Measurements from ENCODE around the gene MAG.

MAG gene

DNA sequence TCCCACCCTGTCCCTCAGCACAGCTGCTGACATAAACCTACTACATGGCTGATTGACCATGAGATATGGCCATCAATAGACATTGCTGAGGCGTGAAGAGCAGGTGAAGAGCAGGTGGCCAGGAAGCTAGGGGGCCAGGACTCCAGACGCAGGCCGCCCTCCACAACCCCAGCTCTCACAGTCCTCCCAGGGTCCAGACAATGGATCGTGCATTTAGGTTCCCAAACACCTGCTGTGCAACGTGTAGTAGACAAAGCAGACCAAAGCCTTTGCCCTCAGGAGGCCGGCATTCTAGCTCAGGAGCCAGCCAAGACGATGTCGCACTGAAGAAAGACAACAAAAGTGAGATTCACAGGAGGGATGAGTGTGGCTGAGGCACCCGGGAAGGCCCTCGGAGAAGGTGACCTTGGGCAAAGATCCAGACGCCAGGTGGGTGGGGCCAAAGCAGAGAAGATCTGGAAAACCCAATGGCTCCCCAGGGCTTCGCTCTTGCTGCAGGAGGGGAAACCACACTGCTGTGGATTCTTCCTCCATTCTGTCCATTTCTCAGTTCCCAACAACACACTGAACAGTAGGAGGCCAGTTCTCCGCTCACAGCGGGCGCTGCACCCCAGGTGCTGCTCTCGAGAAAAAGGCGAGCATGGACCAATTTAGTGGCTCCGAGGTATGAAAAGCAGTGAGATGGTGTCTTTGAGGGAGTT is 57.1 kb downstream of the MAG start:
- Histone ChIP-seq H3K4me1 (ENCODE audit: control insufficient read depth, insufficient read depth, low read length) (no peaks in the 10 kb centered on the region), H3K36me3 (ENCODE audit: control insufficient read depth in 2 of 2, insufficient read depth in 1 of 2, low read length in 2 of 2) (no peaks in the 10 kb centered on the region), H3K27ac (ENCODE audit: extremely low read depth, low read depth, low read length) (no peak overlapping the region), H3K4me3 (ENCODE audit: low read depth, low read length) (no peak overlapping the region), H3K9me3 (ENCODE audit: control insufficient read depth, insufficient read depth, low read depth, low read length) (no peaks in the 10 kb centered on the region)
- POLR2A ChIA-PET: interaction anchor here (0.6 to 1.8 kb wide), 2 partner anchors 25 to 161 kb away, joined by 4 to 6 read pairs; no protein-coding TSS in a partner anchor
- CTCF ChIA-PET: interaction anchor here (0.5 to 10.6 kb wide), 9 partner anchors 17 to 200 kb away, joined by 3 to 157 read pairs (median 3); no protein-coding TSS in a partner anchor
- TF ChIP-seq KLF1 (tag by site-specific recombination; IDR thresholded peaks at IDR 0.05) (no peak), ZIC2 (tag by site-specific recombination; IDR thresholded peaks at IDR 0.05) (peak; percentile 72)

DNA sequence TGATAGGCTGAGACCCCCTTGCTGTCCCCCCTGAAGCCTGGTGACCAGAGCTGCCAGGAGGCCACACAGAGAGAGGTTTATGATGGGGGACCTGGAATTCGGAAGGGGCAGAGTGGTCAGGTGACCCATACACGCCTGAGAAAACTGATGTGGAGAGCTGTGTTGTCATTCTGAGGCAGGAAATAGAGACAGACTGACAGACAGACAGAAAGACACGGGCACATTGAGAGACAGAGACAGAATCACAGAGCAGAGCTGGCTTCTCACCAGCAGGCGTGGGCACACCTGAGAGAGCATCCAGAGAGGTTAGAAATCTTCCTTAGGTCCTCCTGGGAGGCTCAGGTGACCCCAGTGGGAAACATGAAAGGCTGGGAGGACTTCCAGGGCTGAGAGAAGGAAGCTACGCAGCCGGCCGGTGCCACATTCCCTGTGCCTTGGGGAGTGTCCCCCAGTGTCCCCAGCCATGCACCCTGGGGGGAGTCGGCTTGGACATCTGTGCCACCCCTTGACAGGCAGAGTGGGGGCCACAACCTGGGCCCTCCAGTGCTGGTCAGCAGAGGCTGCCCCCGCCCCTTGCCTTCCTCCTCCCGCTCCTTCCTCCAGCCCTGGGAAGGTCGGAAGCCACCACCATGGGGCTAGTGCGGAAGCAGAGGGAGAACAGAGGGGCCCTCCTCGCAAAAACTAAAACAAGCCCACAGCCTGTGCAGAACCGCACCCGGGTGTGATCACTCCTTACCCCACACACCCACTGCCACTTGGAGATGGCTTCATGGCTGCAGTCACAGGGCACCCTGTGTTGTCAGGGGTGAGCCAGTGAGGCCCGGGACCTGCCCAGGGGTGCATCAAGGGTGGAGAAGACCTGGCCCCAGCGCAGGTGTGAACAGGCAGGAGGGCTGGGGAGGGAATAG is 57.9 kb downstream of the MAG start:
- Histone ChIP-seq H3K4me3 (ENCODE audit: low read depth, low read length) (no peak overlapping the region), H3K36me3 (ENCODE audit: control insufficient read depth in 2 of 2, insufficient read depth in 1 of 2, low read length in 2 of 2) (no peaks in the 10 kb centered on the region), H3K27ac (ENCODE audit: extremely low read depth, low read depth, low read length) (no peak overlapping the region), H3K9me3 (ENCODE audit: control insufficient read depth, insufficient read depth, low read depth, low read length) (no peaks in the 10 kb centered on the region), H3K4me1 (ENCODE audit: control insufficient read depth, insufficient read depth, low read length) (no peaks in the 10 kb centered on the region)
- TF ChIP-seq, protein P1, sequence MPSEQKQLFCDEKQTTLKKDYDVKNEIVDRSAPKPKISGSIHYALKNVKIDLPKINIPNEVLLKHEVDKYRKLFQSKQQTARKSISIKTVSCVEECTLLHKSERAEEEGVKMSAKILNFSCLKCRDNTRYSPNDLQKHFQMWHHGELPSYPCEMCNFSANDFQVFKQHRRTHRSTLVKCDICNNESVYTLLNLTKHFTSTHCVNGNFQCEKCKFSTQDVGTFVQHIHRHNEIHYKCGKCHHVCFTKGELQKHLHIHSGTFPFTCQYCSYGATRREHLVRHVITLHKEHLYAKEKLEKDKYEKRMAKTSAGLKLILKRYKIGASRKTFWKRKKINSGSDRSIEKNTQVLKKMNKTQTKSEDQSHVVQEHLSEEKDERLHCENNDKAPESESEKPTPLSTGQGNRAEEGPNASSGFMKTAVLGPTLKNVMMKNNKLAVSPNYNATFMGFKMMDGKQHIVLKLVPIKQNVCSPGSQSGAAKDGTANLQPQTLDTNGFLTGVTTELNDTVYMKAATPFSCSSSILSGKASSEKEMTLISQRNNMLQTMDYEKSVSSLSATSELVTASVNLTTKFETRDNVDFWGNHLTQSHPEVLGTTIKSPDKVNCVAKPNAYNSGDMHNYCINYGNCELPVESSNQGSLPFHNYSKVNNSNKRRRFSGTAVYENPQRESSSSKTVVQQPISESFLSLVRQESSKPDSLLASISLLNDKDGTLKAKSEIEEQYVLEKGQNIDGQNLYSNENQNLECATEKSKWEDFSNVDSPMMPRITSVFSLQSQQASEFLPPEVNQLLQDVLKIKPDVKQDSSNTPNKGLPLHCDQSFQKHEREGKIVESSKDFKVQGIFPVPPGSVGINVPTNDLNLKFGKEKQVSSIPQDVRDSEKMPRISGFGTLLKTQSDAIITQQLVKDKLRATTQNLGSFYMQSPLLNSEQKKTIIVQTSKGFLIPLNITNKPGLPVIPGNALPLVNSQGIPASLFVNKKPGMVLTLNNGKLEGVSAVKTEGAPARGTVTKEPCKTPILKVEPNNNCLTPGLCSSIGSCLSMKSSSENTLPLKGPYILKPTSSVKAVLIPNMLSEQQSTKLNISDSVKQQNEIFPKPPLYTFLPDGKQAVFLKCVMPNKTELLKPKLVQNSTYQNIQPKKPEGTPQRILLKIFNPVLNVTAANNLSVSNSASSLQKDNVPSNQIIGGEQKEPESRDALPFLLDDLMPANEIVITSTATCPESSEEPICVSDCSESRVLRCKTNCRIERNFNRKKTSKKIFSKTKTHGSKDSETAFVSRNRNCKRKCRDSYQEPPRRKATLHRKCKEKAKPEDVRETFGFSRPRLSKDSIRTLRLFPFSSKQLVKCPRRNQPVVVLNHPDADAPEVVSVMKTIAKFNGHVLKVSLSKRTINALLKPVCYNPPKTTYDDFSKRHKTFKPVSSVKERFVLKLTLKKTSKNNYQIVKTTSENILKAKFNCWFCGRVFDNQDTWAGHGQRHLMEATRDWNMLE (tag by site-specific recombination; conservative IDR thresholded peaks at IDR 0.05; ENCODE audit: low read depth): no peak
- TF ChIP-seq KLF1 (tag by site-specific recombination; IDR thresholded peaks at IDR 0.05) (peak; percentile 95), GLIS2 (tag by site-specific recombination; IDR thresholded peaks at IDR 0.05) (0 out of 2 replicates have a peak, but pooled peaks have one; percentile 24)
- CTCF ChIA-PET: interaction anchor here (0.5 to 10.6 kb wide), 4 partner anchors 18 to 199 kb away, joined by 3 to 157 read pairs (median 7); no protein-coding TSS in a partner anchor
- POLR2A ChIA-PET: interaction anchor here (0.6 to 1.8 kb wide), 2 partner anchors 24 to 161 kb away, joined by 4 to 6 read pairs; no protein-coding TSS in a partner anchor

DNA sequence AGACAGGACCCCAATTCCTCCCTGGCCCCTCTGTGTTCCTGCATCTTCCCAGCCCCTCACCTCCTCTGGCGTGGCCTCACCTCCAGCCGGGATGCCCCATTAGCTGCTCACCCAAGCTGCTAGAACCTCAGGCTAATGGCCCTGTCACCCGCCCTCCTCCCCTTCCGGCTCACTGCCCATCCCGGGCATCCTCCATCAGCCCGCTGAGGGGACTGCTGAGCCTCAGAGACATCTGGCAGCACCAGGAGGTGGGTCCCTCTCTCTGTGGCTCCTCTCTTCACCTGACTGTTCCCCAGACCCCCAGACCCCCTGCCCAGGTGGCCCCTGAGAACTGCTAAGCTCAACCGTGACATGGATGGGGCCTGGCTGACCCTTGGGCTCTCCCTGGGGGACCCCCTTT is 58.6 kb downstream of the MAG start:
- Histone ChIP-seq H3K27ac (ENCODE audit: extremely low read depth, low read depth, low read length) (no peak overlapping the region), H3K4me1 (ENCODE audit: control insufficient read depth, insufficient read depth, low read length) (no peaks in the 10 kb centered on the region), H3K4me3 (ENCODE audit: low read depth, low read length) (no peak overlapping the region), H3K9me3 (ENCODE audit: control insufficient read depth, insufficient read depth, low read depth, low read length) (no peaks in the 10 kb centered on the region), H3K36me3 (ENCODE audit: control insufficient read depth in 2 of 2, insufficient read depth in 1 of 2, low read length in 2 of 2) (no peaks in the 10 kb centered on the region)
- POLR2A ChIA-PET: no interaction called here
- TF ChIP-seq ZNF350 (tag by site-specific recombination; IDR thresholded peaks at IDR 0.05) (no peak), ZNF660 (tag by site-specific recombination; IDR thresholded peaks at IDR 0.05) (no peak), ZNF654 (tag by site-specific recombination; IDR thresholded peaks at IDR 0.05; ENCODE audit: low read depth) (no peak), ZNF341 (tag by site-specific recombination; IDR thresholded peaks at IDR 0.05; ENCODE audit: low read depth) (no peak)
- CTCF ChIA-PET: interaction anchor here (1.1 to 10.6 kb wide), 4 partner anchors 118 to 160 kb away, joined by 3 to 237 read pairs (median 105); partner anchors contain the start of gene KRTDAP
